Chondrocyte (in vitro differentiated cells): ENCODE measurements around the gene KRT33B. TPM values are rescaled to one million over a fixed set of nuclear protein-coding genes. Genes with fewer than 3 reads are reported as not detected.
"Not testable (repeated sequence)": the region's sequence is repeated elsewhere in the genome, so short reads cannot be mapped to it uniquely, and the experiment has no call there.

Experiments used
- DNase-seq: peaks from one replicate; pipeline ENCODE4 v3.0.0; 2021; ENCODE audit warnings: mixed read lengths, low spot score
- H3K27ac Mint-ChIP-seq: one replicate; pipeline ENCODE4 v1.8.0; 2021; ENCODE audit warnings: mild to moderate bottlenecking, moderate library complexity, mixed read lengths; ENCODE audit not compliant: unreplicated experiment
- H3K27me3 Mint-ChIP-seq: 2 replicates; pipeline ENCODE4 v1.8.0; 2021; ENCODE audit warnings: low read depth, mixed read lengths
- H3K36me3 Mint-ChIP-seq: 2 replicates; pipeline ENCODE4 v1.8.0; 2021; ENCODE audit warnings: low read depth, mixed read lengths
- H3K4me1 Mint-ChIP-seq: 2 replicates; pipeline ENCODE4 v1.8.0; 2021; ENCODE audit warnings: low read depth, mild to moderate bottlenecking, mixed read lengths
- H3K4me3 Mint-ChIP-seq: one replicate; pipeline ENCODE4 v1.8.0; 2021; ENCODE audit warnings: mild to moderate bottlenecking, moderate library complexity, mixed read lengths; ENCODE audit not compliant: unreplicated experiment
- H3K9me3 Mint-ChIP-seq: 2 replicates; pipeline ENCODE4 v1.8.0; 2021; ENCODE audit warnings: low read depth, mixed read lengths
- CTCF ChIP-seq: fragments of 200-600 bp; sonication (generic); IDR thresholded peaks from 2 replicates; pipeline ENCODE4 v1.5.0; 2021; ENCODE audit warnings: antibody characterized with exemption, mild to moderate bottlenecking, moderate library complexity
- total RNA-seq: library from RNA; stranded (reverse); gene quantifications from 3 replicates; pipeline ENCODE4 v1.2.1, GENCODE V29; 2021

Gene KRT33B
- total RNA-seq, 1 donor from 2014 or later: not detected

- H3K27ac Mint-ChIP-seq: no peak overlapping the region
- TF ChIP-seq CTCF: no peak
- H3K9me3 Mint-ChIP-seq: peaks cover 5% of the 10 kb centered on the region
- no peaks in the 10 kb centered on the region for H3K4me1 Mint-ChIP-seq
- H3K27me3 Mint-ChIP-seq: peaks cover 17% of the 10 kb centered on the region
- no peak for DNase-seq
- peaks cover 2% of the 10 kb centered on the region for H3K36me3 Mint-ChIP-seq
- H3K4me3 Mint-ChIP-seq: no peak overlapping the region
Observed at GRCh38 chr17:41347869-41348760, 21.5 kb downstream of the KRT33B start.

DNA sequence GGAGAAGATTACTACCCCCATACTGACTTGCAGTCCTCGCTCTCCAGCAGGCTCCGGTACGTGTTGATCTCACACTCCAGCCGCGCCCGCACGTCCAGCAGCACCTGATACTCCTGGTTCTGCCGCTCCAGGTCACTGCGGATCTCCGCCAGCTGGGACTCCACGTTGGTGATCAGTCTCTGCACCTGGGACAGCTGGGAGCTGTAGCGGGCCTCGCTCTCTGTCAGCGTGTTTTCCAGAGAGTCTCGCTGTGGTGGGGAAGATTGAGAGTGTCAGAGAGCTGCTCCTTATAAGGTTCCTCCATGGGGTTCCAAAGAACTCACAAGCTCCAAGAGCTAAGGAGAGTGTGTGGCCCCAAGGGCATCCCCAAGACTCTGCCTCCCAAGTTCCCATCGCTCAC is 23.2 kb downstream of the KRT33B start:
- not testable (repeated sequence) for DNase-seq, H3K36me3 Mint-ChIP-seq, H3K27me3 Mint-ChIP-seq, H3K4me1 Mint-ChIP-seq, H3K4me3 Mint-ChIP-seq, H3K27ac Mint-ChIP-seq
- H3K9me3 Mint-ChIP-seq: peaks cover 20% of the 10 kb centered on the region

DNA sequence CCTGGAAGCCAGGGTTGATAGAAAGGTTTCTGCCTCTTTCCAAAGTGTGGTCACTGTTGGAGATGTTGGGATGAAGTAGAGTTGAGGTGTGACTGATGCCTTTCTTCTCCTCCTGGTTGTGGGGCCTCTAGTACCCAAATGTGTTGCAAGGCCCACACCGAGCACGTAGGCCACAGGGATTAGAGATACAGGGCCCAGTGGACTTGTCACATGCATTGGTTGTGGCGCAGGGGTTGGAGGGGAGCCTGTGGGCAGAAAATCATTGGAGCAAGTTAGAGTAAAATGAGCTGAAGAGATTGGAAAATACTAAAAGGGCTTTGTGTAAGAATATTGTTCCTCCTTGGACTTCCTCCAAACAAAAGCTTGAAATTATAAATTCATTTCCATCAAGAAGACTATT is 23.6 kb downstream of the KRT33B start:
- H3K4me1 Mint-ChIP-seq: no peaks in the 10 kb centered on the region
- H3K4me3 Mint-ChIP-seq: no peak overlapping the region
- DNase-seq: no peak
- peaks cover 23% of the 10 kb centered on the region for H3K9me3 Mint-ChIP-seq
- H3K27ac Mint-ChIP-seq: no peak overlapping the region
- TF ChIP-seq CTCF: no peak
- H3K36me3 Mint-ChIP-seq: peaks cover 7% of the 10 kb centered on the region
- H3K27me3 Mint-ChIP-seq: peaks cover 1% of the 10 kb centered on the region

DNA sequence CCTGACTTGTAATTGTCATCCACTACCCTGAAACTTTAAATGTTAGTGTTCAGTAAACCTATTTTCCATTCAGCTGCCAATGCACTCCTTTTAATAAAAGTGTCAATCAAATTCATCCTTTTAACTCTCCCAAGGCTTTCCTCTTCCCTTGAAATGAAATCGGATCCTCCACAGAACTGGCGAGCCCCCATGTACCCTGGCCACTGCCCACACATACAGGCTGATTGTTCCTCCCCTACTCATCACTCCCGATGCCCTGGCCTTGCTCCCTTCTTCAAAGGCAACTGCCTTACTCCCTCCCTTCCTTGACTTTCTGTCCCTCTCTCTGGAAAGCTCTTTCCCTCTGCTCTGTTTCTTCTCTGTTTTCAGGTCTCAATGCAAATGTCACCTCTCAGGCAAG is 26.6 kb downstream of the KRT33B start:
- no peak for TF ChIP-seq CTCF
- Mint-ChIP-seq H3K27ac (no peak overlapping the region), H3K27me3 (peaks cover 8% of the 10 kb centered on the region), H3K9me3 (peaks cover 26% of the 10 kb centered on the region), H3K36me3 (peaks cover 7% of the 10 kb centered on the region), H3K4me1 (no peaks in the 10 kb centered on the region), H3K4me3 (no peak overlapping the region)
- no peak for DNase-seq

DNA sequence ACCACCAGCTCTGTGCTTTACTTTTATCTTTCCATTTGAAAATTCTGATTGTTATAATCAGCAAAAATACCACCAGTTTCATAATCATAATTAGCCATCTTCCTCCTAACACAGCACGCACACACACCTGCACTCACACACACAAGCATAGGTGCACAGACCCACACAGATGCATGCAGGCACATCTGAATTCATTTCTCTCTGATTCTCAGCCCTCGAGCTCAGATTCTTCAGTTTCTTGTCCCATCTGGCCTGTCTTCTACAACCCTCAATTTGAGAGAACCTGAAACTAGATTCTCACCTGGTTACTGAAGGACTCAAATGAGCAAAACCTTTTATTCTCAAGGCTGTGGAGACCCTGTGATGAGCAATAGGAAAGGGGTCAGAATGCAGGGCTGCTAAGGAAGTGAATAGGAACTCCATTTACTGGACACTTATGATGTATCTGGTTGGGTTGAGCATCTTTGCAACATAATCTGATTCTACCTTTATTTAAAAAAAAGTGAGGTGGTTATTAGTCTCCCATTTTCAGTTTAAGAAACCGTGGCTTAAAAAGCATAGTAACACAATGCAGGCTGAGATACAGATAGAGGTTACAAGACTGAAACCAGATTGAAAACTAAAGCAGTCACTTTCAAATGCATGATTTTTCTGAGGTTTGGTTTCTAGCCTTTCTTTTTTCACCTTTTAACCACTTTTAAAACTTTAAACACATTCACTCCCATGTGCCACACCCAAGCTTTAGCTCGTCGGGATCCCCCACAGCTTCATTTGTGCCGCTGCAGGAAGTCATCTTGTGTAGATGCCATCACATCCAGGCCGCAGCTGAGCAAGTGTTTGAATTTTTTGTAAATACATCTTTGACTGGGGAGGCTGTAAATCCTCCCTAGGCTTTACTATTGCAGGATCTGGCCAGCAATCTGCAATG is 28.4 kb downstream of the KRT33B start:
- no peak for TF ChIP-seq CTCF
- Mint-ChIP-seq H3K36me3 (peaks cover 7% of the 10 kb centered on the region), H3K27me3 (peaks cover 8% of the 10 kb centered on the region), H3K4me1 (no peaks in the 10 kb centered on the region), H3K27ac (no peak overlapping the region), H3K9me3 (peaks cover 26% of the 10 kb centered on the region), H3K4me3 (no peak overlapping the region)
- no peak for DNase-seq
